ENCODE data around the gene TIMP2.
A peak's percentile ranks its signal among the peaks of the same experiment; 100 is the strongest.
"Not testable (repeated sequence)": the region's sequence is repeated elsewhere in the genome, so short reads cannot be mapped to it uniquely, and the experiment has no call there.

TIMP2 gene

DNA sequence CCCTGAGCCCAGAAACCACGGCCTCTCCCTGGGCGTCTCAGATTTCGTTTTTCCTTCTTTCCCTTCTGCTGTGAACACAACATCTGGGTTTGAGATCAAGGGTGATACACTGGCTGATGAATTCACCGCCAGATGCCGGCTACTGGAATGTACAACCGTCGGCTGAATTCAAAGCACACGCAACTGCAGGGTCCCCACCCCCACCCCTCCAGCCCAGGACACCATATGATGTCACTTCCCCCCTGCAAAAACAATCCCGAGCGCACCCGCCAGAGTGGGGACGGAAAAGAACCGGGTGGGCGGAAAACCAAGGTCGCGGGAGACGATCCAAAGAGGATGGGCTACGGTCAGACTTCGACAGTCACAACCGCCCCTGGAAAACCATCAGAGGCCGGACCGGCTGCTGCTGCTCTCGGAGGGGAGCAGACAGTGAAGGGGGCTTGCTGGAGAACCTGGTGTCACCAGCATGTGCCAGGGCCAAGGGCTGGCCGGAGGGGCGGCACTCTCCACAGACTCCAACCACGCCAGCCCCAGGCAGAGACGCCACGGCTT, 45.5 kb downstream of the TIMP2 start:
- Mint-ChIP-seq H3K4me1 (peaks cover 74% of the 10 kb centered on the region), H3K9me3 (no peaks in the 10 kb centered on the region), H3K36me3 (ENCODE audit: low read depth) (peaks cover 4% of the 10 kb centered on the region), H3K4me3 (peak overlapping the region; percentile 36 to 69 (median 55)), H3K27me3 (ENCODE audit: low read depth) (peaks cover 3% of the 10 kb centered on the region), H3K27ac (peak overlapping the region; percentile 86 to 98 (median 97))
- TF ChIP-seq CTCF (IDR thresholded peaks at IDR 0.05; ENCODE audit: unreplicated experiment in 3 of 3): no peak

- TF ChIP-seq CTCF (IDR thresholded peaks at IDR 0.05; ENCODE audit: unreplicated experiment in 3 of 3): no peak
- no peaks in the 10 kb centered on the region for H3K9me3 Mint-ChIP-seq
- H3K27me3 Mint-ChIP-seq (ENCODE audit: low read depth): peaks cover 3% of the 10 kb centered on the region
- H3K4me3 Mint-ChIP-seq: peak overlapping the region; percentile 18 to 69 (median 36)
- H3K27ac Mint-ChIP-seq: peak overlapping the region; percentile 86 to 98 (median 97)
- H3K36me3 Mint-ChIP-seq (ENCODE audit: low read depth): peaks cover 9% of the 10 kb centered on the region
- H3K4me1 Mint-ChIP-seq: peaks cover 74% of the 10 kb centered on the region
Measured at GRCh38 chr17:78878871-78879527, 46.2 kb downstream of the TIMP2 start.

DNA sequence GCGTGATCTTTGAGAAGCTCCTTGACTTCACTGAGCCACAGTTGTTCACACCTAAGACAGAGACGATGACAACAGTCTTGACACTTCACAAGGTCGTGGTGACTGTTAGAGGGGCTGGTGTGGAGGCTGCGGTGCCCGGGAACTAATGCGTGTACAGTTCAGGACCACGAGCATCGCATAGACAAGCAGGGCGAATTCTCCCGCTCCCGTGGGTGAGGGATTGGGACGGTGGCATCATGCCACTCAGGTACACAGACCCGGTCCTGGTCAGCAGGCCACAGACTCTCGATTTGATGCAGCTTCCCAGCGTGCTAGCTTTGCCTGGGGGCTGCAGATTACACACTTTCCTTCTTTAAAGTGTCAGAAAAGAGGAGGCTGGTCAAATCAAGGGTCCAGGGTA, 46.9 kb downstream of the TIMP2 start:
- Mint-ChIP-seq H3K27ac (peak overlapping the region; percentile 84 to 97 (median 86)), H3K9me3 (no peaks in the 10 kb centered on the region), H3K4me3 (peak overlapping the region in 2 of 3 experiments; percentile 7 to 45), H3K27me3 (ENCODE audit: low read depth) (peaks cover 3% of the 10 kb centered on the region), H3K36me3 (ENCODE audit: low read depth) (peaks cover 16% of the 10 kb centered on the region), H3K4me1 (peaks cover 74% of the 10 kb centered on the region)
- TF ChIP-seq CTCF (IDR thresholded peaks at IDR 0.05; ENCODE audit: unreplicated experiment in 3 of 3): no peak

- Mint-ChIP-seq H3K4me1 (peaks cover 63% of the 10 kb centered on the region), H3K36me3 (ENCODE audit: low read depth) (peaks cover 20% of the 10 kb centered on the region)
- H3K4me3 Mint-ChIP-seq; H3K27ac Mint-ChIP-seq; H3K27me3 Mint-ChIP-seq (ENCODE audit: low read depth); H3K9me3 Mint-ChIP-seq: not testable (repeated sequence)
Measured at GRCh38 chr17:78876954-78877517, 48.2 kb downstream of the TIMP2 start.

DNA sequence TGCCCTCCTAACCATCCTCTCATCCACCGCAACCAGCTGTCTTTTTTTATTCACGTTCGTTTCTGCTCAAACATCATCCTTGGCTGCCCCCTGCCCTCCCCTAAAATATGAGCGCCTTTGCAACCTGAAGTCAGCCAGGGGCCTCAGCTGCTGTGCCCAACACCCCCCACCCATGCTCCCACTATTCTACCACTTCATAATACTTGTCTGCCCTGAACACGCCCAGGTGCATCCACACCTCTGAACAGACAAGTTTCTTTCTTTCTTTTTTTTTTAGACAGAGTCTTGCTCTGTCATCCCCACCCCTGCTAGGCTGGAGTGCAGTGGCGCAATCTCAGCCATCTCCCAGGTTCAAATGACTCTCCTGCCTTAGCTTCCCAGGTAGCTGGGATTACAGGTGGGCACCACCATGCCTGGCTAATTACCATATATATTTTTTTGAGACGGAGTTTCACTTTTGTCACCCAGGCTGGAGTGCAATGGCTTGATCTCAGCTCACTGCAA, 49.0 kb downstream of the TIMP2 start:
- Mint-ChIP-seq H3K4me1 (peaks cover 56% of the 10 kb centered on the region), H3K4me3 (no peak overlapping the region), H3K36me3 (ENCODE audit: low read depth) (peaks cover 20% of the 10 kb centered on the region), H3K27ac (peak overlapping the region in 2 of 3 experiments; percentile 23 to 64), H3K9me3 (no peaks in the 10 kb centered on the region), H3K27me3 (ENCODE audit: low read depth) (peaks cover 3% of the 10 kb centered on the region)
- TF ChIP-seq CTCF (IDR thresholded peaks at IDR 0.05; ENCODE audit: unreplicated experiment in 3 of 3): no peak

DNA sequence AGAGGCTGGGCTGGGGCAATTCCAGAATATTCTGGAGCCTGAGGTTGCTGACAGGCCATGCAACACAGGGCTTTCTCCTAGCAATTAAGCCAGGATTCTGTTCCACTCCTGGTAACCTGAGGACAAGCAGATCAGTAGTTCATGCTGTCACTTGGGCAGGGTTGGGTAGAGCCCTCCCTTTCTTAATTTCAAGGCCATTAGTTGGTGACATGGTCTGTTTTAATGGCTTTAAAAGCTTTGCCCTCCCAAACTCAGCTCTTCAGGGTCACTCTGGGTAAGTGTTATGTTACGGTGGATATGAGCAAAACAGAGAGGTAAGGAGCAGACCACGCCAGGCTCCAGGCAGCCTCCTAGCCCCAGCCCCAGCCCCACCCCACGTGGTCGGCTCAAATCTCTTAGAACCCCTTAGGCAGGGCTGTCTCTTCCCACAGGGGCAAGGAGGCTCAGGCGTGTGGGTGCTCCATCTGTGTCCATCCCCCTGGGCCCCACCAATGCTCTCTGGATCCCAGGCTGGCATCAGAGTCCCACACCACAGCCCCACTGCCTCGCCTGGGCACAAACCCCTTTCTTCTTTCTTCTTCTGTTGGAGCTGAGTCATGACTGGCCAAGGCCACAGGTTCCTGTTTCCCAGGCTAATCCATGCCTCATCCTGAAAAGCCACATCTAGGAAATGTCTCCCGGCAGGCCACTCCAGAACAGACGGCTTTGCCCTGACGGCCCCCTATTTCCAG, 49.7 kb downstream of the TIMP2 start:
- H3K9me3 Mint-ChIP-seq: no peaks in the 10 kb centered on the region
- H3K4me3 Mint-ChIP-seq: no peak overlapping the region
- H3K36me3 Mint-ChIP-seq (ENCODE audit: low read depth): peaks cover 24% of the 10 kb centered on the region
- TF ChIP-seq CTCF (IDR thresholded peaks at IDR 0.05; ENCODE audit: unreplicated experiment in 3 of 3): no peak
- H3K4me1 Mint-ChIP-seq: peaks cover 56% of the 10 kb centered on the region
- H3K27me3 Mint-ChIP-seq (ENCODE audit: low read depth): peaks cover 3% of the 10 kb centered on the region
- peak overlapping the region in 2 of 3 experiments; percentile 23 to 64 for H3K27ac Mint-ChIP-seq
